OCI-LY7 (cell line): ENCODE data around the gene MEIG1.

Experiments
- EZH2phosphoT487 ChIP-seq: fragments of 200-600 bp; sonication (generic); IDR thresholded peaks from 2 replicates; pipeline ENCODE4 v1.6.1; 2018; ENCODE audit warnings: low read depth, borderline replicate concordance, mild to moderate bottlenecking, mixed run types, antibody characterized with exemption, low read length, moderate library complexity, mixed read lengths
- TF ChIP-seq, protein P1 (sequence below): fragments of 200-600 bp; sonication (generic); conservative IDR thresholded peaks from 2 replicates; pipeline ENCODE4 v1.5.1; 2014; ENCODE audit warnings: mild to moderate bottlenecking, antibody characterized with exemption, low read length, moderate library complexity, mixed read lengths

GRCh38 chr10:14952851-14953423 is 6.3 kb upstream of the MEIG1 start:
- TF ChIP-seq, protein P1, sequence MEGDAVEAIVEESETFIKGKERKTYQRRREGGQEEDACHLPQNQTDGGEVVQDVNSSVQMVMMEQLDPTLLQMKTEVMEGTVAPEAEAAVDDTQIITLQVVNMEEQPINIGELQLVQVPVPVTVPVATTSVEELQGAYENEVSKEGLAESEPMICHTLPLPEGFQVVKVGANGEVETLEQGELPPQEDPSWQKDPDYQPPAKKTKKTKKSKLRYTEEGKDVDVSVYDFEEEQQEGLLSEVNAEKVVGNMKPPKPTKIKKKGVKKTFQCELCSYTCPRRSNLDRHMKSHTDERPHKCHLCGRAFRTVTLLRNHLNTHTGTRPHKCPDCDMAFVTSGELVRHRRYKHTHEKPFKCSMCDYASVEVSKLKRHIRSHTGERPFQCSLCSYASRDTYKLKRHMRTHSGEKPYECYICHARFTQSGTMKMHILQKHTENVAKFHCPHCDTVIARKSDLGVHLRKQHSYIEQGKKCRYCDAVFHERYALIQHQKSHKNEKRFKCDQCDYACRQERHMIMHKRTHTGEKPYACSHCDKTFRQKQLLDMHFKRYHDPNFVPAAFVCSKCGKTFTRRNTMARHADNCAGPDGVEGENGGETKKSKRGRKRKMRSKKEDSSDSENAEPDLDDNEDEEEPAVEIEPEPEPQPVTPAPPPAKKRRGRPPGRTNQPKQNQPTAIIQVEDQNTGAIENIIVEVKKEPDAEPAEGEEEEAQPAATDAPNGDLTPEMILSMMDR: 0 out of 2 replicates have a peak, but pooled peaks have one; percentile 40
- TF ChIP-seq EZH2phosphoT487: no peak
